GM18868 (cell line): Measurements from ENCODE around the gene OPN5.
"Not testable (repeated sequence)": the region's sequence is repeated elsewhere in the genome, so short reads cannot be mapped to it uniquely, and the experiment has no call there.

Experiments
- ATAC-seq: cut with Tn5 transposase; IDR thresholded peaks from one replicate; pipeline ENCODE4 v1.9.1; 2021; ENCODE audit warnings: mild to moderate bottlenecking, moderate library complexity; ENCODE audit not compliant: unreplicated experiment

The OPN5 gene, protein sequence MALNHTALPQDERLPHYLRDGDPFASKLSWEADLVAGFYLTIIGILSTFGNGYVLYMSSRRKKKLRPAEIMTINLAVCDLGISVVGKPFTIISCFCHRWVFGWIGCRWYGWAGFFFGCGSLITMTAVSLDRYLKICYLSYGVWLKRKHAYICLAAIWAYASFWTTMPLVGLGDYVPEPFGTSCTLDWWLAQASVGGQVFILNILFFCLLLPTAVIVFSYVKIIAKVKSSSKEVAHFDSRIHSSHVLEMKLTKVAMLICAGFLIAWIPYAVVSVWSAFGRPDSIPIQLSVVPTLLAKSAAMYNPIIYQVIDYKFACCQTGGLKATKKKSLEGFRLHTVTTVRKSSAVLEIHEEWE

DNA sequence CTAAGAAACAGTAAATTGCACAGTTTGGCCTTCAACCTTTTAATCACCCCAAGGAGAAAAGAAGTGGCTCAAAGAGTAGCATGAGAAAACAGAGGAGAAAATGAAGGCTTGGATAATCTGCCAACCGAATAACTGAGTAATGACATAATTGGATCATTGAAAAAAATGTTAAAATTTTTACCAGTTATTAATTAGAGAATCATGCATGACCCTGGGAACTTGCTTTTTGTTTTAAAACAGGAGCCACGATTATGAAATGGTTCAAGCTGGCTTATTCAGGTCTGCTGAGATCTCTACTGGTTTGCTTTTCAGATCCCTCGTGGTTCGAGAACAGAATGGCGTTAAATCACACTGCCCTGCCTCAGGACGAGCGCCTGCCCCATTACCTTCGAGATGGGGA, at the start of gene OPN5:
Gene OPN5 (plus strand): TSS at position 301 of the 400 bp plus-strand sequence. CDS start 35 bp downstream, at position 336.
- no peak for ATAC-seq

DNA sequence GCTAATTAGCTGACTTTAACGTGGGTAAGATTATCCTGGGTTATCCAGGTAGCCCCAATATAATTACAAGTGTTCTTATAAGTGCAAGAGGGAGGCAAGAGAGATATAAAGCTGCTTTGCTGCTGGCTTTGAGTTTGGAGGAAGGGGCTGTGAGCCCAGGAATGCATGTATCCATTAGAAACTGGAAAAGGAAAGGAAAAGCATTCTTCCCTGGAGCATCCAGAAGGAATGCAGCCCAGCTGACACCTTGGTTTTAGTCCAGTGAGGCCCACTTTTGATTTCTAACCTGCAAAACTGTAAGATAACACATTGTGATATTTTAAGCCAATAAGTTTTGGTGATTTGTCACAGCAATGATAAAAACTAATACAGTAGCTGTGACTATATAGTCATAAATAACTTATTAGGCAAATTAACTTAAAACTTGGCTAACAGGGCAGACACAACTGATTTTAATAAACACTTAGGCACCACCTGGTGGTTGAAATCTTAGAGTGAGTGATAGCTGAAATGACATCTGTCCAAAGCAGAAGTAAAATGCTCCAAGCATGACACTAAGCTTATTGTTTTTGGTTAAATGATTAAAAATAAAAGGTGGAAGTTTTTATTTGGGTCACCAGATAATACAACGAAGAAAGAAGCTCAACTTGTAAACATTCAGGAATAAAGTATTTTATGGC, 47.8 kb upstream of the OPN5 start:
- peak; percentile 86 for ATAC-seq

DNA sequence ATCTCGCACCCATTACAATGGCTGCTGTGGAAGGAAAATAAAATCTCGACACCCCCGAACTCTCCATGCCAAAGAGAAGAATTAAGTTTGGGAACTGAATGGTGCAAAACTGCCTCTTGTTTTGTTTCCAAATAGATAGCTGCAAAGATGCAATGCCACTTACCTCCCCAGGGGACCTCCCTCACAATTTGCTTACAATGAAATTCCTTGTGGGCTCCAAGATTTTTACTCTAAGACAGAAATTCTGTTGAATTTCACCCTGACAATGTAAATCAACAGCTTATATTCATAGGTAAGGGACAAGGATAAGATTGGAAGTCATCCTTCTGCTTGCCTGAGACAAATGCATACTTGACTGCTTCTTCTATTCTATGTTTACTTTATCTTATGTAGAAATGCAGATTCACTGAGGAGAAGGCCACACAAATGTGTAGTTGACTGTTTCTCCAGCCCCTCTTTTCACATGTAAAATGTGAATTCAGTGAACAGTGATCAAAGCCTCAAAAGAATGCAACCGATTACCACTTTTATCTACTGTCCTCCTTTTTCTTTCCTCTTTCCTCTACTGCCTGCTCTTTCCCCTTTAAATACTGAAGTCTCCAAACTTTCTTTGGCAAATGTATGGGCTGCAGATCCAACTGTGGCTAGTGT, 46.9 kb upstream of the OPN5 start:
- ATAC-seq: no peak

DNA sequence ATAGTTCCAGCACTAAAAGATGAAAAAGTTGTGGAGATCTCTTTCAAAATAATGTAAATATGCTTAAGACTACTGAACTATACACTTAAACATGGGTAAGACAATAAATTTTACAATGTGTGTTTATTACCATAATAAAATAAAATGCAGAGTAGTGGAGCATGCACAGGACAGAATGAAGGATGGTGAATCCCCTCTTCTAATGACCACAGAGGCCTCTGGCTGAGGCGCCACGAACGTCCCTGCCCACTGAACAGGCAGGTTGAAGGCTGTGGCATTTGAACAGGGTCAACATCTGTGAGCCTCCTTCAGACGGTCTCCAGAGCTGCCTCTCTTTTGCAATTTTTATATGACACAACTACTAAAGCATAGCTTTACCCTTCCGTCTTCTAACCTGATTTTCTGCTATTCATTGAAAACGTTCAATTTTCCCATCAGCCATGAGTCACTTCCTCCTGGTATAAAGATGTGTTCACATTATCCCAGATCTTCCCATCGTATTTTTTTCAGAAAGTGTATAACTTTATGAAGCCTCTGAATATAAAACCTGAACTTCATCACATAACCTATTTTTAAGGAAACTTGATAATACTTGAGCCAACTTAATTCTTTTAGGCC, 45.6 kb upstream of the OPN5 start:
- ATAC-seq: no peak

DNA sequence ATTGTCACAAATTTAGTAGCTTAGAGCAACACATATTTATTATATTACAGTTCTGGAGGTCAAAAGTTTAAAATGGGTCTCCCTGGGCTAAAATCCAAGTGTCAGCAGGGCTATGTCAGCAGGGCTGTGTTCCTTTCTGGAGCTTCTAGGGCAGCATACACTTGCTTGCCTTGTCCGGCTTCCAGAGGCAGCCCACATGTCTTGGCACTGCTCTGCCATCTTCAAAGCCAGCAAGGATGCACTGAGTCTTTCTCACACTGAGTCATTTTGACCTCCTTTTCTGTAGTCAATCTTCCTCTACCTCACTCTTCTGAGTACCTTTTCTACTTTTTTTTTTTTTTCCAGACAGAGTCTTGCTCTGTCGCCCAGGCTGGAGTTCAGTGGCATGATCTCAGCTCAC, 44.4 kb upstream of the OPN5 start:
- no peak for ATAC-seq

DNA sequence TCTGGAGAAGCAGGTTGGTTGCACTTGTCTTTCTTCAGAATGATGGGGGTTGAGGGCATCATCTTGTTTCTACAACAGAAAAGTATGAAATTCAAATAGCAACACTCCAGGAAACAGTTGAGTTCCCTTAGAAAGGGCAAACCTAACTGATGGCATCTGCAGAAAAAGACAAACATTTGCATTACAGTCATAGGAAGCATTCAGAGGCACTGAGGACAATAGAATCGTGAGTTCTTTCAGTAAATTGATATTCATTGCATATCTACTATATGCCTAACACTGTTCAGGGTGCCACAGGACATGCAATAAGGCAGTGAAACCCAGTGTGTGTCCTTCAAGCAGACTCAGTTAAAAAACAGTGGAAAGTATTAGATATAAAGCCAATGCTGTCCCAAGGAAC, 41.1 kb upstream of the OPN5 start:
- ATAC-seq: no peak

DNA sequence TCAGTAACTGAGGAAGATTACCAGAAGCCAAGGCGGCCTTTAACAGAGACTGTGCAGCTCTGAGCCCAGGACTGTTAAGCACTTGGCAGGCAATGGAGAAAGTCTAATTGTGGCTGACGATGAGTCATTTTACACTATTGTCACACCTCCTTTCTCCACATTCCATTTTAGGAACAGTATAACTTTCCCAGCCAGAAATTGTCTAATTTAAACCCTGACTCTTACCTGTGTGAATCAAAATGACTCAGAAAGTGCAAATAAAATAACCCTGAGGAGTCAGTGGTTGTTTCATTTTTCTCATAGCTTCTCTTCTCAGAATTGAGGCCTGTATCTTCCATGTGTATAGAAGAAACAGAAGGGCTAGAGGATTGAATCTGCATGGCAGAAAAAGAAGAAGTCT, 40.0 kb upstream of the OPN5 start:
- ATAC-seq: peak; percentile 82

DNA sequence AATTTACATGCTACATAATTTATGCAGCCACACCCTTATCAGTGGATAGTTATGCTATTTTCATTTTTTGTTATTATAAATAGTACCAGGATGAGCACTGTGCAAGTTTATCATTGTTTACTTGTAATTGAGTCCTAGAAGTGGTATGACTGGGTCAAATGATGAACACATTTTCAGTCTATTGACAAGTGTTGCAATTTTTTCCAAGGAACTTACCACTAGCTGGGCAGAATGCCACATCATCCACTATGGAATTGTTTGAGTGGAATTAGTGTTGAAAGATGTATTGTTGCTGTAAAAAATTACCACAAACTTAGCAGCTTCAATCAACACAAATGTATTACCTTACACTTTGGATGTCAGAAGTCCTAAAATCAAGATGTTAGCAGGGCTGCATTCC, 38.1 kb upstream of the OPN5 start:
- no peak for ATAC-seq

DNA sequence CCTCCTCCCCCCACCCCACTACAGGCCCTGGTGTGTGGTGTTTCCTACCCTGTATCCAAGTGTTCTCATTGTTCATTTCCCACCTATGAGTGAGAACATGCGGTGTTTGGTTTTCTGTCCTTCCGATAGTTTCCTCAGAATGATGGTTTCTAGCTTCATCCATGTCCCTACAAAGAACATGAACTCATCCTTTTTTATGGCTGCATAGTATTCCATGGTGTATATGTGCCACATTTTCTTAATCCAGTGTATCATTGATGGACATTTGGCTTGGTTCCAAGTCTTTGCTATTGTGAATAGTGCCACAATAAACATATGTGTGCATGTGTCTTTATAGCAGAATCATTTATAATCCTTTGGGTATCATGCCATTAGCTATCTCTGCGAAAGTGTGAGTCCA, 36.6 kb upstream of the OPN5 start:
- ATAC-seq: not testable (repeated sequence)

DNA sequence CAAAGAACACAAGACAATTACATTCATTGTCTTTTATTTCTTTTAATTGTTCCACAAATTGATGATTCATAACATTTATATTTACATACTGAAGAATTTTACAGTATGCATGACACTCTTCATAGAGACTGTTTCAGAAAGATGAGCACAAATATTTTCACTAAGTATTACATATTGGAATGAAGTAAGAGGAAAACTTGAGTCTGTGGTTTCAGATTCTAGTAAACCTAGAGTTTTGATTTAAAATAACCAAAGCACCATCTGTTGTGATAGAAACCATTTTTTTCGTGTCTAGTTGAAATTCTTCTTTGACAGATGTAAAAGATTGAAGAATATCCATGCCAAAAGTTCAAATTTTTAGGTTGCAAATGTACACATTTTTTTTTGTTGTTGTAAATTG, 32.1 kb upstream of the OPN5 start:
- no peak for ATAC-seq

DNA sequence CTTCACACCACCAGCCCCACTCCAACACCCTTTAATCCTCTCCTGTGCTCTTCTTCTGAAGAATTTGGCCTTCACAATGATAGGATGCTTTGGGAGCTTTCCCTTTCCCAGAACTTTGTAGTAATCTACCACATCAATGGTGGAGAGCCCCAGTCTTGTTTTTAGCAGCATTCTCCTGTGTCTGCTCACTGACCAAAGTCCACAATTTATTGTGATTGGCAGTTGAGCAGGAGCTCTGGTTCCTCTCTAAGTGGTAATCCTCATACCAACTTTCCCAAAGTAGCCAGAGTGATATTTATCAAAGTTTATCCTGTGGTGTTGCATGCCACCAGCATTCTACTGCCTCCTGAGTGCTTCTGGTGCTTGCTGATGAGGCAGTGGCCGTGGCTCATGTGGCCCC, 29.0 kb upstream of the OPN5 start:
- no peak for ATAC-seq

DNA sequence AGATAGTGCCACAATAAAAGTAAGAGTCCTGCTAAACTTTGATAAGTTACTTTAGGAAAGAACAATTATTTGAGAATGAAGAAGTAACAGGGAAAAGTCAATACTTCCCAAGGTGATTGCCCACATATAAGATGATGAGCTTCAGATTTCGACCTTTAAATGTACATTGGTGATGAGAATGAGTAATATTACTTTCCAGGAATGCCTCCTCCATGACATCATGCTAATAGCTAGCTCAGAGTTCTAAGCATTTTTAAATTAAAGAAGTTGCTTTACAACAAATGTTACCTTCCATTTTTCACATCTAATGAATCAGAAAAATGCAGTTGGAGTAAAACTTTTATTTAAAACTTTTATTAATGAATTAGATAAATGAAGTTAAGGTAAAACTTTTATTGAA, 22.5 kb upstream of the OPN5 start:
- no peak for ATAC-seq

DNA sequence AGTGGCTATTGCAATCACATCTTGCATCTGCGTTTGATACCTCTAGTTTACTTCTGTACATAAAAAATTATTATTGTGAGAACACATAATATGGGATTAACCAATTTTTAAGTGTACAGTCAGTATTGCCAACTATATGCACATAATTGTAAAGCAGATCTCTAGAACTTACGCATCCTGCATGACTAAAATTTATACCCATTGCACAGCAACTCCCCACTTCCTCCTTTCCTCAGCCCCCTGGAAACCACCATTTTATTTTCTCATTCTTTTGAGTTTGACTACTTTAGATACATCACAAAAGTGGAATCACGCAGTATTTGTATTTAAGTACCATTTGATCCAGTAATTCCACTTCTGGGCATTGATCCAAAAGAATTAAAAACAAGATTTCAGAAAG, 19.3 kb upstream of the OPN5 start:
- peak; percentile 79 for ATAC-seq

DNA sequence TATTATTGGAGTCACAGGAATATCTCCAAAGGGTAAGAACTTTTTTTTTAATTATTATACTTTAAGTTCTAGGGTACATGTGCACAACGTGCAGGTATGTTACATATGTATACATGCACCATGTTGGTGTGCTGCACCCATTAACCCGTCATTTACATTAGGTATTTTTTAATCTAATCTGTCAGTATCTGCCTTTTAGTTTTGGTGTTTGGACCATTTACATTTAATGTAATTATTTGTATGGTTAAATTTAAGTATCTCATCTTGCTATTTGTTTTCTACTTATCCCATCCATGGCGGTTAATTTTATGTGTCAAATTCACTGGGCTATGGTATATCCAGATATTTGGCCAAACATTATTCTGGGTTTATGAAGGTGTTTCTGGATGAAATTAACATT, 15.4 kb upstream of the OPN5 start:
- ATAC-seq: no peak

DNA sequence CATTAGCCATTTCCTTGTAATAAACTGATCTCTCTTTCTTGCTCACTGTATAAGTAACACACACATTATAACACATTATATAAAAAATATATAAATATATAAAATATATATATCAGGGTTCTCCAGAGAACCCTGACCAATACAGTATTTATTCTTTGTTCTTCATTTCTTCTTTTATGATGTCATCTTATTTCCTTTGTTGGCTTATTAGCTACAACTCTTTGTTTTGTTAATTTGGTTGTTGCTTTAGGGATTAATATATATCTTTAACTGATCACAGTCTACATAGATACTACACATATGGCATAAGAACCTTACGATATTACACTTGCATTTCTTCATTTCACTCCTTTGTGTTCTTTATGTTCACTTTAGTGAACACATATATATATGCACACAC, 14.7 kb upstream of the OPN5 start:
- ATAC-seq: no peak

DNA sequence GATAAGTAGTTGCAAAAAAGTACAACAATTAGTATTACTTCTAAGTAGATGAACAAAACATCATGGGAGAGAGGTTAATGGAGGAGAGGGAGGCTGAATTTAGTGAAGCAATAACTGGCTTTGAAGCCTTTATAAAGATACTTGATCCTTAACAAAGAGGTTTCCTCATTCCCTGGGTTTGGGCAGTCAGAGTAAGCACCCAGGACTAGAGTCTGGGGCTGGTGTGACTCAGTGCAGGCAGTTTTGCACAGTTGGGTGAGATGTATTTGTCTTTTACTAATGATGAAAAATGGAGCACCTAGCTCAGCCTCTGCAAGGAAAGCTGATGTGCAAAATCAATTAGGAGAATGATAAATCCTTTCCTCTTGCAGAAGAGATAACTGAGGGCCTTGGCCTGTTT, 11.8 kb upstream of the OPN5 start:
- no peak for ATAC-seq

DNA sequence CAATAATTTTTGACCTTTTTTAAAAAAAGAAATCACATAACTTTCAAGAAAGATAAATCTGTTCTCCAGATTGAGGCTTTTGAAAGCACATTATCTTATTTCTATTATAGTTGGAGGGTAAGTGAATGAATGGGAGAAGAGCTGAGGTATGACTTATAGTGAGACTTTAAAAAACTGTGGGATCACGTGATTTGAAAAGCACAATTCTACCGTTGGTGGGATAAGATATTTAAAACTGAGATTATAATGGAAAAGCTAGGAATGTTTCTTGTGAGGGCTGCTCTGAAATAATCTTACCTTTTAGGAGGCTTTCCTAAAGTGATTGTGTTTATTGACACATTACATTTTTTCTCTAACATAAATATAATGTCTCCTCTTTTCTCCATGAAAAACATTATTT, 9.5 kb upstream of the OPN5 start:
- no peak for ATAC-seq

DNA sequence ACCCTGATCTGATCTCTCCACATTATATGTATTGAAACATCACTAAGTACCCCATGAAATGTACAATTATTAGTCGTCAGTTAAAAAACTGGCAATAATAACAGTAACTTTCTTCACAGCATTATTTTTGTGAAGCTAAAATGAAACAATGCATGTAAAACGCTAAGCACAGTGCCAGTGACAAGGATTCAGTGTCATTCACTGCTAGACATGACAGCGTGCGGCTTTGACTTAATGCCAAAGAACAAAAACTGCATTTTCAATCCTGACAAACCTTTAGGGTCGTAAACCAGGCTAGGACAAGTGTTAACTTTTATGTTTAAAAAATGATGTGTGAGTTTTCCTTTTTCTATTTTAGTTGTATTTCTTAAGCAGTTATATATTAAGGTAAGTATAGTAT, 8.8 kb upstream of the OPN5 start:
- ATAC-seq: no peak

DNA sequence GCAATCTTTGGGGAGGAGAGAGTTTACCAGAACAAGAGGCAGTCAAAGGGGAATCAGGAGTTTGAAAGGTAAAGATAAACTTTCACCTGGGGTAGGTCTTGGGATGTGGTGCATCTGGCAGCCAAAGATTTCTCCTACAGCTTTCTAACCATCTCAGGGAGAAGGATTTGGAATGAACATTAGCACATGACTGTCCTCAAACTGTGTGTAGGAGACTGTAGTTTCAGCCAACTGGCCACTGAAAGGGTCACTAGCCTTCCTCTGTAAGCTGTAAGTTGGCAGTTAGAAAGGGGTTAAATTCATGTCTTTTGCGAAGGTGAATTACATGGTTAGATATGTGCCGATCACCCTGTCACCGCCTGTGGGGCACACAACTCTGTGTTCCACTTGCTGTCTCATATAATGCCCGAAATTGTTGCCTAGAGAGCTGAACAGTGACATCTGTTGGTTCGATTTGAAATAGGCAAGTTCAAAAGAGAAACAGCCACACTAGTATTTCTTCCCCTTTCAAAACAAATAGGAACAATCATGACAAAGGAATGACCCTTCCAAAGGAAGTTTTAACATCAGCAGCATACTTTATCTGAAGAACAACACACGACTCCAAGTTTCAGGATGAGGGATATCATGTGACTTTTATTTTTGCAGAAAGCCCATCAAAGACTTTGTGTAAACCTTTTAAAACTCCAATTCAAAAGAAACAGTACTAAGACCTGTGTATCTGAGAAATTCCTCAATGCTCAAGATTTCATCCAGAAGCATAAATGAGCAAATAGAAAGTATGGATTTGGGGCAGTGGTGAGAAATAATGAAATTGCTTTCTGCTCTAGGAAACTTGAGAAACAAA, 1.1 kb upstream of the OPN5 start:
- peak; percentile 95 for ATAC-seq

DNA sequence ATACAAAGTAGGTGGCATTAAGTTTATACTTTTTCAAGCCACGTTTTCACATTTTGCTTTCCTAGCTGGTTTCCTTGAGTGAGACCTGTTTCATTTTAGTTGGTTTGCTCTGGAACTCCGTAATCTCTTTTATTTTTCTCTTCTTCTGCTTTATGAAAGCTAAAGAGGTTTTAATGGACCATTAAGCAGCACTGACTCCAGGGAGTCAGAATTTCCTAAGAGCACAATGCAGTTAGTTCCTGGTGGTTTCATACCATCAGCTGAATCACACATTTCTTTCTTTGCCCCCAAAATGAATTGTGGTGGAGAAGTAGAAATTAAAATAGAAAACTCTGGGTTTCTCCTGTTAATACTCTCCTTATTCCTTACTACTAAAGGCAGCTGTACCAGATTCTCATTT, 3.4 kb downstream of the OPN5 start:
- no peak for ATAC-seq
